ENCODE data around the gene GALNT12.

The GALNT12 gene

DNA sequence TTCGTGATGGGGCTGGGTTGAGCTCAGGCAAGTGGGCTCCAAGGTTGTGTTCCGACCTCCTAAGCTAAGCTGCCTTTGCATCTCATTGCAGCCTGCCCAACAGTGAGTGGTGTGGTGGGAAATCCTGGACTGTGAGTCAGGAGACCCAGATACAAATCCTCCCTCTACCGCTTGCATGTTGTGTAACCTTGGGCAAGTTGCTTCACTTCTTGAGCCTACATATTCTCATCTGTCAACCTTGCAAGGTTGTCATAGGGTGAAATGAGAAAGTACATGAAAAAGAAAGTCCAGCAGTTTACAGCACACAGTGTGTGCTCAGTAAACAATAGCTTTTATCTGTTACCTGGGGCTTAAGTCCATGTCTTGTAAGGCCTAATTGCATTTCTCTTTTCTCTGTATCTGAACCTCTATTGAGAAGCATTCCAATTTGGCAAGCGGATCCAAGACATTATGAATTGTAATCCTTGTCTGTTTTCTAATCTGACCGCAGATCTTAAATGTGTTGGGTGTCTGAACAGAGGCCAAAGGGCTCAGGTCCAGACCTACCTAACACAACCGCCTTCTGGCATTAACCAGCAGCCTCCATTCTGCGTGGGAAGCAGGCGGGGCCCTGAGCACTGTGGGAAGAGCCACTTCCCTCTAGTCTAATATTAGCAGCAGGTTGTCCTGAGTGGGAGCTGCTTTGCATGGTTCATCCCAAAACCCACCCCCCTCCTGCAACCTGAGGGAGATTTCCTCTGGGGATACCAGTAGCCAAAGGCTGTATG lies 1.8 kb upstream of the GALNT12 start:
- no peak for DNase-seq

DNA sequence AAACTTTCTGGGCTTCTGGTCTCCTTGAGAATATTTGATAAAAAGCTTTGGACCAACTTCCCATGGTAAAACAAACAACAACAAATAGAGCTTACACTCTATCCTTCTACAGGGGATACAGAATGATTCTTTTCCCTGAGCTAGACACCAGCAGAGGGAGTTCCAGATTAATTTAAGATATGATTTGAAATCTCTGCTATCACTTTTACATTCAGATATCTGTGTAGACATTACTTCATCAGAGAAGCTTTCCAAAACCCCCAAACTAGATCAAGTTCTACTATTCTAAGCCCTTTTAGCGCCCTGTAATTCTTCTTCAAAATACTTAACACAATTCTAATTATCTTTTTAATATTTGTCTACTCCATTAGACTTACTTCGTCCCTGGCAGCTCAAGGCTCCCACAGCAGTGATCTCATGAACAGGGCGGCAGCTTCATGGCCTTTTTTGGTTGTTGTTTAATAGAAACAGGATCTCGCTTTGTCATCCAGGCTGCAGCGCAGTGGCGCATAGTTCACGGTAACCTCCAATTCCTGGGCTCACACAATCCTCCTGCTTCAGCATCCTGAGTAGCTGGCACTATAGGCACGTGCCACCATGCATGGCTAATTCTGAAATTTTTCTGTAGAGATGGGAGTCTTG lies 955 bp upstream of the GALNT12 start:
- no peak for DNase-seq

DNA sequence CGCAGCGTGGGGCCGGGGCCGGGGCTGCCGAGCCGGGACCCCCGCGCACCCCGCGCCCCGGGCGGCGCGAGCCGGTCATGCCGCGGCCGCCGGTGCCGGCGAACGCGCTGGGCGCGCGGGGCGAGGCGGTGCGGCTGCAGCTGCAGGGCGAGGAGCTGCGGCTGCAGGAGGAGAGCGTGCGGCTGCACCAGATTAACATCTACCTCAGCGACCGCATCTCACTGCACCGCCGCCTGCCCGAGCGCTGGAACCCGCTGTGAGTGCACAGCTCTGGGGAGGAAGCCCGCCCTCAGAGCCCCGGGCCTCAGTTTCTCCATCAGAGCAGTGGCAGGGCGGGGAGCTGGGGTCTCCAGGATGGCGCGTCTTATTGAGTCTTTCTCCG lies 335 bp downstream of the GALNT12 start:
- peak in 1 of 2 donors; percentile 55 for DNase-seq

DNA sequence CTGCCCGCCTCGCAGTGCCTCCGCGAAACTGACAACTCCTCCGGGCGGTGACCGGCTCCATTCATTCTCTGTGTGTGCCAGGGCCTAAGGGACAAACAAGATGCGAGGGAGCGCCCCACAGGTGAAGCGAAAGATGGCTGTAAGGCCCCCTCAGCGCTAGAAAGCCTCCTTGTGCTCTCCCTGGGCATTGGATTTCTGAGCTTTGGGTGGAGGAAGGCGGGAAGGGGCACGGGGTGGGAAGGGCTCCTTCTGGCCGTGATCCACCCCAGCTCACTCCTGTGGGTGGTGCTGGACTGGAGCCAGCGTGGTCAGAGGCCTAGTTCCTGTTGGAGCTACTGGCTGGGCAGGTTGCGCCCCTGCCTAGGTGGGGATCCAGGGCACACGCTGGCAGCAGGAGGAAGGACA lies 943 bp downstream of the GALNT12 start:
- DNase-seq: peak in 1 of 2 donors; percentile 21

DNA sequence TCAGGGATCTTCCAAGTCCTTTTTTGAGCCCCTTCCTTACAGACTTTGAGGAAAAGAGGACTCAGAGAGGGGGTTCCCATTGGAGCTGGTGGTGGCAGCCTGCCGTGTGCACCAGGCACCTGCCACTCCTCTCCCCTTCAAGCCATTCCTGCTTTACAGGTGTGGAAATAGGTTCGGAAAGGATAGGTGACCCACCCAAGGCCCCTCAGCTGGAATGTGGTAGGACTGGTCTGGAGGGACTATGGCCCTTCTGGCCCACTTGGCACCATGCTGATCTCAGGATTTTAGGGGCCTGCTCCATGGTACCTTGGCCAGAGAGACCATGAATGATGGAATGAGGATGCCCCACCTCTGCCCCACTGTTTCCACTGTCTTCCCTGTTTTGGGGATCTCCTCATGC lies 1.4 kb downstream of the GALNT12 start:
- no peak for DNase-seq

DNA sequence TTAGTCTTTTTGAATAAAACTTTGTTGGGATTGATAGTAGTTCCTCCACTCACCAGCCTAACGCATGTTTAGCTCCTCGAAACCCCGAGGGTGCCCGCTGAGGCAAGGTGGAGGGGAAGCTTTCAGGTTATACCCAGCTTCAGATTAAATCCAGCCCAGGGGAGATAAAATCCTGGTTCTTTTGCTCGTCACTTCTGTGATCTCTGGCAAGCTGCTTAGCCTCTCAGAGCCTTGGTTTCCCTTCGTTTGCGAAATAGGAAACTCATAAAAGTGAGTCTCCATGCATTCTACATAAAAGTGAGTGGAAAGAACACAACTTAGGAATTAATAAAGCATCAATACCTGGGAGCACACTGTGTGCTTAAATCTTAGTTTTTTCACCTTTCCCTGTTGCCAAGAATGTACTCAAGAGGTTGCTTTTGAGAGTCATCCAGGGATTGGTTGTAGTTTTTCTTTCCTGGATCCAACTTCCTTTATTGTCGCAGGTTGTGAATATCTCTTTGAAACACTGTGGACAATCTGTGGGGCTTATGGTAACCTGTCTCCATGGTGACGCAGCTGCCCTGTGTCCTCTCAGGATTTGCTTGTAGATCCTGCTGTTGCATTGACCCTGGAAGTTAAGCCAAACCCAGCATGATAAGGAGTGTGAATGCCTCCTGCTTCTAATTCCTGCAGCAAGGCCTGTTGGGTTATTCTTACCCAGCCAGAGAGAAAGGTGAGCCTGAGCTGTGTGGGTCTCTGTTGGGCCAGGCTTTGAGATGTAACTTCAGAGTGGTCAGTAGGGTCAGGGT lies 2.0 kb downstream of the GALNT12 start:
- DNase-seq: no peak

DNA sequence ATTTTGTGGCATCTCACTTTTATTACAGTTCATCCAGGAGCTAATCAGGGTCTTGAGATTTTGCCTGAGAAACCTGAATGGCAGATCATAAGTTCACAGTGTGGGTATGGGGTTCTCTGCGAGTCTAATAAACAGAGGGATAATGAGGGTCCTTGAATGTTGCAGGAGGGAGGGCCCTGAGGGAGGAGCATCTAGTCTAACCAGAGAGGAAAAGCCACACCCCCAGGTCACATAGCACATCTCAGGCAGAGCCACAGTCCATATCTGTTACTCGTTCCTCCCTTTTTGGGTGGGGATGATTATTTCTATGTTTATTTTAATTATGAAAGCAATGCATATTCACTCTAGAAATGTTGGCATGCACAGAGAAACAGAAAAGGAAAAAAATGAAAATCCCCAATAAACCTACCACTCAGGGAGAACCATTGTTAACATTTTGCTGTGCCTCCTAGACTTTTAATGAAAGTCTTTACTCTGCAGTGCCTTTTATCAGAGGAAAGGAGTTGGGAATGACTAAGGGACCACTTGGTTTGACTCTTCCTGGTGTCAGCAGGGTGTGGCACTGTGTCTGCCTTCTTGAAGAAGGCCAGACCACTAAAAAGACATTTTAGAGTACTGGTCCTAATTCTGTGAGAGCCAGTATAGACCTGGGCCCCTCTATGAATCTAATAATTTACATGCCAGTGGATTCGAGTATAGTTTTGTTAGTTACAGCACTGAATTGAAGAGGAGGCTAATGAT lies 2.8 kb downstream of the GALNT12 start:
- no peak for DNase-seq

DNA sequence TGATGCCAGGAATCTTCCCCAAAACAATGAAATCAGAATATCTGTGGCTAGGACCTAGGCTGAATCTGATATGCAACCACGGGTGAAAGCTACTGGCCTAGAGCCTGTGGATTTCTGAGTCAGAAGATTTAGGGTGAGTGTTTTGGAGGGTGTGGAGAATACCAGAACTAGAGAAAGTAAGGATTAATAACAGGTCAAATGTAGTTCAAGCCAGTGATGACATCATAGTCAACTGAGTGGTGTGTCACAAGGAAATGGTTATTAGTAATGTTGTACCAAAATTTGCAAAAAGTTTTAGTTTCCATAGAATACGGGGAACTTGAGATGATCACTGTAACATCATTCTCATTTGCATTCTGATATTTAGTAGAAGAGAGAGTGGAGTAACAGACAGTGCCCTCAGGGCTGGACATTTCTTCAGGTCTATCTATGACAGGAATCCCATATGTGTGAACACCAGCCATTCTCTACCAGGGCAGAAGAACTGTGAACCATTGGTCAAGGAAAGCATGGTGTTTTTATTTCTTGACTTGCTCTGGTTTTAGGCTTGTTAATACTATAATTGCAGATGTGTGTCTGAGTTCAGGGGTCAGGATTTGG lies 3.7 kb downstream of the GALNT12 start:
- DNase-seq: no peak

DNA sequence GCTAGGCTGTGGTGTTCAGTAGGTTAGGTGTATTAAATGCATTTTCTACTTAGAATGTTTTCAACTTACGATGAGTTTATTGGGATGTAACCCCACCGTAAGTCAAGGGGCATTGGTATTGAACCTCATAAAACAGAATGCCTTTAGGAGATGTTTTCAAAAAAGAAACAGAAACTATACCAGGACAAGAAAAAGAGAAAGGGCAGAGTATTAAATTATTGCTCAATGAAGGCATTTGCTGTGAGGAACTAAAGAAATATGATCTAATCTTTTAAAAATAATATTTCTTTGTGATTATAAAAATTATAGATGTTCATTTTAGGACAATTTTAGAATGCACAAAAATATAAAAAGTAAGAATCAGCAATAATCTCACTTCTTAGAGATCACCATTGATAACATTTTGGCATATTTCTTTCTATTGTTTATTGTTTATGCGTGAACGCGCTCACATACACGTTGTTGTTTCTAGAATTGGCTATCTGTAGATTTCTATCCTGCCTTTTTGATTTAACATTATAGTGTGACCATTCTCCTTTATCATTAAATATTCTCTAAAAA lies 8.0 kb downstream of the GALNT12 start:
- DNase-seq: no peak

DNA sequence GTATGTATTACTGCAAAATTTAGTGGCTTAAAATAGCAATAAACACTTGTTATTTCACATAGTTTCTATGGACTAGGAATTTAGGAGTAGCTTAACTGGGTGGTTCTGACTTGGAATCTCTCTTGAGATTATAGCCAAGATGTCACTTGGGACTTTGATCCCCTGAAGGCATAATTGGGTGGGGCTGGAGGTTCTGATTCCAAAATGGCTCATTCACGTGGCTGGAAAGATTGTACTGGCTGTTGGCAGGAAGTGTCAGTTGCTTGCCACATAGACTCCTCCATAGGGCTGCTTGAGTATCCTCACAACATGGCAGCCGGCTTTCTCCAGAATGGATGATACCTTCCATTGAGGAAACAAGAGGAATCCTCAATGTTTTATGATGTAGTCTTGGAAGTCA lies 11.3 kb downstream of the GALNT12 start:
- DNase-seq: no peak

DNA sequence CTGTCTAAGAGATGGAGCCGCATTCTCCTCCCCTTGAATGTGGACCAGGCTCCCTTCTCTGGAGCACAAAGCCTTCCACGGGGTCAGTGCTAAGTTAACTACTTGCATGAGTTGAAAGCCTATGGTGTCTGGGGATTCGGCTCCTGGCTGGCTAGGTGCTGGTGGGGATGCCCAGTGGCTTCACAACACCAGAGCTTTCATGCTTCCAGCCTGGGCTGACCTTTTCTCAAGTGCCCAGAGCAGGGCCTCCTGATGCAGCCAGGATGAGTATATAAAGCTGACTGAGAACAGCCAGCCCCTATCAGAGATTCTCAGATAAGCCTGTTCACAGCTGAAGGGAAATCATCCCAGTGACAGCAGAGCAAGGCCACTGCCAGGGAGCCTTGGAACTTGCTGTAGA lies 11.8 kb downstream of the GALNT12 start:
- no peak for DNase-seq

DNA sequence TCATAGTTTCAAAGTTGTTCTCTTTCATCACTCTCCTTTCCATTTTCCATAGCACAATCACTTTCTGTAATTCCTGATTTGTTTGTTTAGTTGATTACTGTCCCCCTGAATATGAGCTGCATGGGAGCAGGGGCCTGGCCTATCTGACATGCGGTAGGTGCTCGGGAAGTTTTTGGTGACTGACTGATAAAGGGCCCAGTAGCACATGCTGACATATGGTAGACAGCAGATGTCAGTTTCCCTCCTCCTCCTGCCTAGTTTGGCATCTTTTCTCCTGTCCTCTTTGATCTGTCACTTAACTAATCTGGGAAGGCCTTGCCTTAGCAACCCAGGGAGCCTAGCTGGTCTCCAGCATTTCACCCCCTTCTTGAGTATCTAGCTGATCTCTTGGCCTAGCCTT lies 14.4 kb downstream of the GALNT12 start:
- DNase-seq: no peak

DNA sequence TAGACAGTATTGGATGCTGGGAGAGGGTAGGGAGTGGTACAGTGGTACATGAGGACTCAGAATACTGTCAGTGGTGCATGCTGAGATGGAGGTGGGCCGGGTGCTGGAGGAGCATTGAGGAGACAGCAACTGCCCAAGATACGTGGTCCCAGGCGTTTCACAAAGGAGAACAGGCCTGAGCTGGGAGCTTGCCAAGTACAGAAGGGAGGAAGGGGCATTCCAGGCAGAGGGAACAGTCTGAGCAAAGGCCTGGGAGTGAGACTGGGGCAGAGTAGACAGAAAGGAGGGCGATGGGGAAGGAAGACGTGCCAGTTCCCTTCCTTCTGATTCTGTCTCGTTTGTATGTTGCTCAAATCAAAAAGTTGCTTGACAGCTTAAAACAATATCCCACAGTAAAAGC lies 15.2 kb downstream of the GALNT12 start:
- DNase-seq: no peak

DNA sequence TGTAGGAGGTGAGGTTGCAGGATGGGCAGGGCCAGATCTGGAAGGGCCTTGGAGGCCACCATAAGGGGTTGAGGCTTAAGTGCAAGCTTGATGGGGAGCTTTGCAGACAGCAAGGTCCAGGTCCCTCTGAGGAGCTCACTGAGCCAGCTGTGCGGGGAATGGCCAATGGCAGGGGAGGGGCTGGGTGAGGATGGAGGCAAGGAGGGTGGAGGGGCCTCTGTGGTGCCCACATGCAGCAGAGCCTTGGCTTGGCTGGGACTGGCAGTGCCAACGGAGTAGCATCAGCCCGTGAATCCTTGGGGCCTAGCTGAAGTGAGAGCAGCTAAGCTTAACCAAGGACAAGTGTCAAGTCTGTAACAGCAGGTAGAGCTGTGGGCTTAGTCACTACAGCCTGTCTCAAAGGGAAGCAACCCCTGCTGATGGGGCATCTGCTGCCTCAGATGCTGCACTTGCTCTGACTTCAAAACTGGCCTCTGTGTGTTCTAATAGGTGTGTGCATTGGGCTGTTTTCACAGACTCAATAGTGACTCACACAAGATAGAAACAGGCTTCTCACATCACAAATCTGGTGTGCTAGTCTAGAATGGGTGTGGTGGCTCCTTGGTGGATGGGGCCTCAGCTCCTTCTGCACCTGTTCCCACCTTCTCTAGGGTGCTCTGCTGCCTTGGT lies 16.3 kb downstream of the GALNT12 start:
- no peak for DNase-seq

DNA sequence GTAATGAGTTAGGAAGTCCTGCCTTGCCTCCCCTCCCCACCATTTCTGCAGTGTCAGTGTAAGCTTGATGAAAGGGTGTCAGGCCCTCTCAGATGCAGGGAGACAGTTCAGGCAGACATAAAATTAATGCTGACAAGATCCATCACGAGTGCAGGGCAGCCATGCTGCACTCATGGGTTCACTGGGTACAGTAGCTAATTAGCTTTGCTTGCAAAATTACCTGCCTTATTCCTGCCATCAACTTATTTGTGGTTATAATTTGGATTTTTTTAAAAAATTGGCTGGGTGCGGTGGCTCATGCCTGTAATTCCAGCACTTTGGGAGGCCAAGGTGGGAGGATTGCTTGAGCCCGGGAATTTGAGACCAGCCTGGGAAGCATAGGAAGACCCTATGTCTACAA lies 17.9 kb downstream of the GALNT12 start:
- no peak for DNase-seq

DNA sequence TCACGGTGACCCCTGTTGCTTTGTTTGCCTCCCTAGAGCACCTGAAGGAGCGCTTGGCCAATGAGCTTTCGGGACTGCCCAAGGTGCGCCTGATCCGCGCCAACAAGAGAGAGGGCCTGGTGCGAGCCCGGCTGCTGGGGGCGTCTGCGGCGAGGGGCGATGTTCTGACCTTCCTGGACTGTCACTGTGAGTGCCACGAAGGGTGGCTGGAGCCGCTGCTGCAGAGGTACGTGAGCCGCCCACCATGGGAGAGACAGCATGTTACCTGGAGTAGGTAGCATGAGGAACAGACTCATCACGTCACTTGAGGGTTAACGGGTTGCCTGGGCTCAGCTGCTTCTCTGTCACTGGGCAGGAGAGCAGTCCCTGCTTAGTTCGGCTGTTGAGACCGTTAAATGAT lies 19.2 kb downstream of the GALNT12 start:
- DNase-seq: no peak

DNA sequence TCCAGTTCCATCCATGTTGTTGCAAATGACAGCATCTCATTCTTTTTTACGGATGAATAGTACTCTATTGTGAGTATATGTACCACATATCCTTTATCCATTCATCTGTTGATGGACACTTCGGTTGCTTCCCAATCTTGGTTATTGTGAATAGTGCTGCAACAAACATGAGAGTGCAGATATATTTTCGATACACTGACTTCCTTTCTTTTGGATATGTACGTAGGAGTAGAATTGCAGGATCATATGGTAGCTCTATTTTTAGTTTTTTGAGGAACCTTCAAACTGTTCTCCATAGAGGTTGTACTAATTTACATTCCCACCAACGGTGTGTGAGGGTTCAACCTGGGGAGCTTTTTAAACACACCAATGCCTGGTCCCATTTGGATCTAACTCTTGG lies 22.3 kb downstream of the GALNT12 start:
- DNase-seq: no peak

DNA sequence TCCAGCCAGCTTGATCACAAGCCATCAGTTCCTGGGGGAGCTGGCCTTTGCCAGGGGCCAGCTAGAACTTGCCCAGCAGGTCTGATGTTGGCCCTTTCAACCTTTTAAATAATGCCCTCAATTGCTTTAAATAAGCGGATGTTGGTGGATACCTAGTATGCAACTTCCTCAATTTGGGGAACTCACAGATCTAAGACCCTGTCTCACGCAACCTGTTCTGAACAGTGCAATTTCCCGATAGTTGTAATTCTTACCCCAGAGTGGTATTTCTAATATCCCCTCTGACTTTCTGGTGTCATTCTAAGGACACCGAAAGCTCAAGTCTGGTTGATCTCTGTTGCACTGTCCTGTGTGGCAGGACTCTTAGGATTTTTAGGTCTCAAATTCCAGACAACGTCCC lies 23.1 kb downstream of the GALNT12 start:
- DNase-seq: no peak

DNA sequence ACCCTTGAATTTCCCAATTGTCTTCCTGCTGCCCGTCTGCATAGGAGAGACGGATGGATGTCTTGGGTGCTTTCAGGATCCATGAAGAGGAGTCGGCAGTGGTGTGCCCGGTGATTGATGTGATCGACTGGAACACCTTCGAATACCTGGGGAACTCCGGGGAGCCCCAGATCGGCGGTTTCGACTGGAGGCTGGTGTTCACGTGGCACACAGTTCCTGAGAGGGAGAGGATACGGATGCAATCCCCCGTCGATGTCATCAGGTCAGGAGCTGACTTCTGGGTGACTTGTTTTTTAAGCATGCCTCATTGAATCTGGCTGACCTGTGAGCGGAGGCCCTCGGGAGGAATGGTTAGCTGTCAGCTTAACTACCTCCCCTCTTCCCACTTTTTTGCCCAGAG lies 24.2 kb downstream of the GALNT12 start:
- no peak for DNase-seq

DNA sequence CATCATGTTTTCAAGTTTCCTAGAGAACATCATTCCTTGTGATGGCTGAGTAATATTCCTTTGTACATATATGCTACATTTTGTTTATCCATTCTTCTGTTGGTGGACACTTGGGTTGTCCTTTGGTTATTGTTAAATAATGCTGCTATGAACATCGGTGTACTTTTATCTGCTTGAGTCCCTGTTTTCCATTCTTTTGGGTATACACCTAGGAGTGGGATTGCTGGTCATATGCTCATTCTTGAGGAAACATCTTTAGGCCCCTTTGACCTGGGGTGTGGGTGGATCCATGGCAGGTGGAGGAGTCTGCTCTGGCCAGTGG lies 25.3 kb downstream of the GALNT12 start:
- DNase-seq: no peak

DNA sequence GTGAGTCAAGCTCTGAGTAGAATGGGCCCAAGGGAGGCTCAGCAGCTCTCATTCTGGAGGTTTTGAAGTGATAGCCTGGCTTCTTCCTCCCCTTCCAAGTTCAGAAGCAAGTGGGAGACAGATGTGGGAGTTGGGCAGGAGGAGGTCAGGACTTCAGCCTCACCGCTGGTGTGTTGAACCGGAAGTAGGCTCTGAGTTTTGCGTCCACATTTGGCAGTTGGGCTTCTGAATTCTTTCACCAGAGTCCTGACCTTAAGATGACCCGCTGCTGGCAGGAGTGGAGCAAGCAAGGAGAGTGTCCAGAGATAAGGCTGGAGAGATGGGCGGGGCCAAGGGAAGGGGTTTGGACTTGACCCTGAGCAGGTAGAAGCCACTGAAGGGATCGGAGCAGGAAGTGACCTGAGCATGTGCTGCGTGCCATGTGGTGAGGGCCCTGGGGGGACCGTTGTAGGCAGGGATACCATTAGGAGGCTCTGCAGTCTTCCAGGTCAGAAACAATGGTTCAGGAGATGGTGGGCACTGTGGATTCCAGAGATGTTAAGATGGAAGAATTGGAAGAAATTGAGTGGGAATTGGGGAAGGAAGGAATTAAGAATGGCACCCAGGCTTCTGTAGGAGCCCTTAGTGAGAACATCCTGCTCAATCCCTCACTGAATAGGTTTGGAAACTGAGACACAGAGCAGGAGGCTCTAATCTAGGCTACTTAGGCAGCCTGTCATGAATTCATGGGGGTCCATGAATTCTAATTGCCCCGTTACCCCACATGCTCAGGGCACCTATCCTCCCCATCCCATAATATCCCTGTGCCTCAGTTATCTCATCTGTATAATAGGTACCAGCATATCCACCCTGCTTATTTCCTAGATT lies 25.9 kb downstream of the GALNT12 start:
- no peak for DNase-seq

All from stimulated activated CD4-positive, alpha-beta T cell treated with anti-CD3 and anti-CD28 coated beads, Interleukin-2, amount 100 ng/mL, for 24 hours (primary cell).